Smooth muscle cell of the pulmonary artery (primary cell): ENCODE measurements around the gene SORCS2. TPM values are rescaled to one million over a fixed set of nuclear protein-coding genes. Genes with fewer than 3 reads are reported as not detected.

ENCODE experiments used
- total RNA-seq: library from RNA; depleted of rRNA; stranded (reverse); fragments of >200 nt; gene quantifications from 2 replicates; pipeline ENCODE4 v1.2.3, GENCODE V29; 2014

Gene SORCS2
- total RNA-seq: 0.33 and 0.53 TPM in 2 replicates

DNA sequence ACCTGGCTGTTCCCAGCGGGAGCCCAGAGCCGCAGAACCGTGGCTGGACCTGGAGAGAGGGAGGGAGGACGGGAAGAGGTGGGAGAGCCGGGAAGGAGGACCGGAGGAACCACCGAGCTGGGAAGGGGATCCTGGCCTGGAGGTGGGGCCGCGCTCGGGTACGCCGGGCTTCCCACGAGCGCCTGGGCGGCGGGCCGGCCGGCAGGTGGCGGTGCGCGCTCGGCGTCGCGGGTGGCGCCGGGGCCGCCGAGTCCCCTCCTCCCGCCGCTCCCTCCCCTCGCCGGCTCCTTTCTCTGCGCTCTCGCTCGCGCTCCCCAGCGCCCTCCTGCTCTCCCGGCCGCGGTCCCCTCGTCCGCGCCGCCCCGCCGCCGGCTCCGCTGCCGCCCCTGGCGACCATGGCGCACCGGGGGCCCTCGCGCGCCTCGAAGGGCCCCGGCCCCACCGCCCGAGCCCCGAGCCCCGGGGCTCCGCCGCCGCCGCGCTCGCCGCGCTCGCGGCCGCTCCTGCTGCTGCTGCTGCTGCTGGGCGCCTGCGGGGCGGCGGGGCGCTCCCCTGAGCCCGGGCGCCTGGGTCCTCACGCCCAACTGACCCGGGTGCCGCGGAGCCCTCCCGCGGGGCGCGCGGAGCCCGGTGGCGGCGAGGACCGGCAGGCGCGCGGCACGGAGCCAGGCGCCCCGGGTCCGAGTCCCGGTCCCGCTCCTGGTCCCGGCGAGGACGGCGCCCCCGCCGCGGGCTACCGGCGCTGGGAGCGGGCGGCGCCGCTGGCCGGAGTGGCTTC, at the start of gene SORCS2:
Gene SORCS2 (plus strand): TSS at position 287 of the 778 bp plus-strand sequence.

DNA sequence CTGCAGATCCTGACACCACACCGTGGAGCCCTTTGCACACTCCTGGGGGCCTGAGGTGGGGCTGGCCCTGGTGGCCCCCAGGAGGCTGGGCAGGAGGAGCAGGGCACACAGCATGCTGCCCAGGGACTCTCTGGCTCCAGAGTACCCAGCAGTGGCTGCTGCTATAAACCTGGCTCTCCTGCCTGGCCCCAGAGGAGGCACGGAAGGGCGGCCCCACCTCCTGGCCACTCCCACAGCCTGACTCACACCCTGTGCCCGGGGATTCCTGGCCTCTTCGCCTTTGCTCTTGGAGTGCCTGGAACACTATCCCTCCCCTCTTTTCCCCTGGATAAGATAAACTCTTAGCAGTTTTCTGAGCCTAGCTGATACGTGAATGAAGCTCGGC, 242.4 kb downstream of the SORCS2 start, which contains the start of gene PSAPL1:
Gene PSAPL1 (minus strand): TSS at position 165 of the 385 bp plus-strand sequence. CDS start 51 bp downstream, at position 114.

Other genes starting within 250 kb of the SORCS2 start
- gene TADA2B, start 149.2 kb upstream of the SORCS2 start, total RNA-seq: 12.7 and 13.8 TPM in 2 replicates
- gene GRPEL1, start 124.5 kb upstream of the SORCS2 start, total RNA-seq: 25.6 and 38.0 TPM in 2 replicates
- gene PSAPL1, start 242.4 kb downstream of the SORCS2 start, total RNA-seq: not detected in 2 replicates